Endothelial cell of umbilical vein (primary cell): ENCODE measurements around the gene PDE8B. TPM values are rescaled to one million over a fixed set of nuclear protein-coding genes. Genes with fewer than 3 reads are reported as not detected.

Experiments used
- BruUV-seq: library from RNA; stranded (reverse); fragments of 400-500 nt; replicated peaks from 2 replicates; lab custom pipeline; 2021; lab: Mats Ljungman, UMichigan
- CTCF ChIA-PET: fragments of 300-600, 350-600 bp; sonication (Branson Sonifier 250); formaldehyde crosslinking; loops from one replicate; lab custom pipeline; 2021; ENCODE audit warnings: antibody characterized with exemption, inconsistent platforms; lab: Charles Lee
- POLR2A ChIA-PET: fragments of 300-600, 350-600 bp; sonication (Branson Sonifier 250); formaldehyde crosslinking; loops from one replicate; lab custom pipeline; 2021; ENCODE audit warnings: antibody characterized with exemption, inconsistent platforms; lab: Charles Lee
- DNase-seq: peaks from one replicate; pipeline ENCODE4 v3.0.0-alpha.2; 2011; ENCODE audit warnings: low read depth, low spot score
- FAIRE-seq: peaks from 2 replicates; lab custom pipeline; 2011; peaks lifted over from hg19 to GRCh38; lab: Jason Lieb, UNC
- H2AFZ ChIP-seq: 2 replicates; pipeline ENCODE4 v1.6.0; 2012; ENCODE audit warnings: low read depth, low read length, control low read depth, inconsistent platforms
- H3K27ac ChIP-seq: 2 replicates; pipeline ENCODE4 v1.5.1; 2011; ENCODE audit warnings: low read depth, mild to moderate bottlenecking, control low read depth, low read length, moderate library complexity; ENCODE audit not compliant: insufficient read depth
- H3K27me3 ChIP-seq, 2 experiments: 2 replicates each; pipeline versions ENCODE4 v1.6.0 to v1.6.1; 2011; ENCODE audit warnings: low read length in 2 of 2, mixed read lengths in 1 of 2; ENCODE audit not compliant: control insufficient read depth in 2 of 2, insufficient read depth in 2 of 2
- H3K36me3 ChIP-seq, 2 experiments: 2 replicates in 1 of 2; 3 replicates in 1 of 2; pipeline ENCODE4 v1.5.1; 2011; ENCODE audit warnings: low read length in 2 of 2, mild to moderate bottlenecking in 1 of 2, moderate library complexity in 1 of 2; ENCODE audit not compliant: control insufficient read depth in 2 of 2, insufficient read depth in 2 of 2; ENCODE audit errors: extremely low read depth in 1 of 2
- H3K4me1 ChIP-seq: 3 replicates; pipeline ENCODE4 v1.5.1; 2011; ENCODE audit warnings: mild to moderate bottlenecking, low read length; ENCODE audit not compliant: control insufficient read depth, insufficient read depth; ENCODE audit errors: extremely low read depth
- H3K4me2 ChIP-seq: 2 replicates; pipeline ENCODE4 v1.6.1; 2011; ENCODE audit warnings: low read length, control low read depth, mixed read lengths; ENCODE audit not compliant: insufficient read depth
- H3K4me3 ChIP-seq, 3 experiments: fragments of 200-600 bp in 1 of 3; sonication (generic), shearing (Covaris generic) in 1 of 3; replicated peaks in 1 of 3; 2 replicates each; pipeline ENCODE4 v1.5.1; 2011 to 2016; ENCODE audit warnings: control low read depth in 3 of 3, low read length in 3 of 3, mild to moderate bottlenecking in 2 of 3, inconsistent platforms in 1 of 3, low read depth in 1 of 3, moderate library complexity in 1 of 3; ENCODE audit not compliant: insufficient read depth in 1 of 3
- H3K79me2 ChIP-seq: 2 replicates; pipeline ENCODE4 v1.6.0; 2012; ENCODE audit warnings: low read length, inconsistent platforms; ENCODE audit not compliant: control insufficient read depth, insufficient read depth
- H3K9ac ChIP-seq: replicated peaks from 2 replicates; pipeline ENCODE3; 2011; ENCODE audit warnings: low read length, control low read depth; ENCODE audit not compliant: insufficient read depth; ENCODE audit errors: extremely low read depth
- H3K9me1 ChIP-seq: replicated peaks from 3 replicates; pipeline ENCODE4 v1.6.0; 2011; ENCODE audit warnings: mild to moderate bottlenecking, low read length; ENCODE audit not compliant: control insufficient read depth, insufficient read depth; ENCODE audit errors: extremely low read depth
- H3K9me3 ChIP-seq: replicated peaks from 2 replicates; pipeline ENCODE4 v1.5.1; 2012; ENCODE audit warnings: low read length, inconsistent platforms; ENCODE audit not compliant: control insufficient read depth, insufficient read depth
- H4K20me1 ChIP-seq: replicated peaks from 2 replicates; pipeline ENCODE3; 2011; ENCODE audit warnings: mild to moderate bottlenecking, low read length; ENCODE audit not compliant: control insufficient read depth, insufficient read depth; ENCODE audit errors: extremely low read depth
- EZH2 ChIP-seq: IDR thresholded peaks from 2 replicates; pipeline ENCODE4 v1.6.1; 2012; ENCODE audit warnings: borderline replicate concordance, low read depth, mild to moderate bottlenecking, moderate library complexity, low read length, inconsistent platforms; ENCODE audit not compliant: severe bottlenecking
- FOS ChIP-seq: IDR thresholded peaks from 2 replicates; pipeline ENCODE4 v1.6.1; 2011; ENCODE audit warnings: mild to moderate bottlenecking, low read length, moderate library complexity, borderline replicate concordance; ENCODE audit not compliant: insufficient read depth
- GATA2 ChIP-seq: IDR thresholded peaks from 2 replicates; pipeline ENCODE4 v1.7.0; 2011; ENCODE audit warnings: low read depth, mild to moderate bottlenecking, moderate library complexity, mixed read lengths, low read length; ENCODE audit not compliant: insufficient read length, insufficient read depth
- JUN ChIP-seq: IDR thresholded peaks from 2 replicates; pipeline ENCODE4 v1.6.1; 2011; ENCODE audit warnings: borderline replicate concordance, low read depth; ENCODE audit not compliant: insufficient read length, insufficient read depth
- MYC ChIP-seq: IDR thresholded peaks from one replicate; pipeline ENCODE4 v1.6.1; 2011; ENCODE audit warnings: mild to moderate bottlenecking, low read depth, low read length
- POLR2A ChIP-seq: IDR thresholded peaks from 2 replicates; pipeline ENCODE4 v1.6.1; 2012; ENCODE audit warnings: low read depth, mild to moderate bottlenecking, control low read depth, low read length
- POLR2AphosphoS5 ChIP-seq: IDR thresholded peaks from 2 replicates; pipeline ENCODE4 v1.6.1; 2012; ENCODE audit warnings: low read depth, mild to moderate bottlenecking, control low read depth, low read length, moderate library complexity; ENCODE audit not compliant: insufficient read depth
- dilution Hi-C: fragments of 300-500 bp; cut with MboI; formaldehyde crosslinking; loops from one replicate; pipeline ENCODE4 v1.15.0; 2019; ENCODE audit warnings: low sequenced_read_pairs; ENCODE audit not compliant: extremely low pct_ligation_motif_present
- intact Hi-C: fragments of 100-400 bp; cut with micrococcal nuclease; formaldehyde crosslinking; loops from one replicate; pipeline ENCODE4 v1.10.0; 2022
- polyA plus RNA-seq, 4 experiments: library from polyadenylated mRNA; depleted of rRNA in 3 of 4; stranded (reverse) in 3 of 4; unstranded in 1 of 4; fragments of >200 nt; gene quantifications; 2 replicates each; pipeline versions ENCODE4 v1.2.1 to v1.2.3, GENCODE V29; 2011 to 2012; ENCODE audit warnings: missing spikeins in 1 of 4
- total RNA-seq: library from RNA; stranded (reverse); gene quantifications from 2 replicates; pipeline ENCODE4 v1.2.3, GENCODE V29; 2021
- TF ChIP-seq, protein P1 (sequence below), 2 donors: IDR thresholded peaks; 1 replicate in 1 of 2; 2 replicates in 1 of 2; pipeline ENCODE4 v1.5.1; 2011; ENCODE audit warnings: low read length in 2 of 2, mild to moderate bottlenecking in 2 of 2, moderate library complexity in 2 of 2, control low read depth in 1 of 2, inconsistent platforms in 1 of 2, low read depth in 1 of 2; ENCODE audit not compliant: insufficient read depth in 1 of 2; ENCODE audit errors: extremely low read depth in 1 of 2
- TF ChIP-seq, protein P2 (sequence below): IDR thresholded peaks from 2 replicates; pipeline ENCODE4 v1.6.1; 2011; ENCODE audit not compliant: insufficient read depth, insufficient read length

Gene PDE8B
- total and polyA plus RNA-seq, 2 donors (not counting 3 experiments of a cell fraction or from before 2014, with no cell fraction given) = not detected

DNA sequence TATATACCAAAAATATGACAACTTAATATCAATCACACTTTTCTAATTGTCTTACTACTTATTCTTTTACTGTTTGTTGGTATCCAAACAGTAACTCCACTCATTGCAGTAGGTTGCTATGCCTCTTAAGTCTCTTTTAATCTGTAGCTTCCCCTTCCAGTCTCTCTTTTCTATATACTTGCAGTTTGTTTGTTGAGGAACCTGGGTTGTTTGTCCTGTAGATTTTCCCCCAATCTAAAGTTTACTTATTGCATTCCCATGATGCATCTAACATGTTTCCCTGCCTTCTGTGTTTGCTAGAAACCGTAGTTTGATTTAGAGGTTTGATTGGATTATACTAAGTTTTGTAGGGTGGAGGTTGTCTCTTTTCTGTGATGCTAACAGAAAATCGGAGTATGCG, 10.6 kb downstream of the PDE8B start:
- no peak for FAIRE-seq
- DNase-seq = no peak
- H3K9ac ChIP-seq = no peak overlapping the region
- ChIA-PET POLR2A (interaction anchor here (0.5 kb wide), 1 partner anchor 39 kb away, joined by 3 read pairs; no protein-coding TSS in a partner anchor), CTCF (interaction anchor here (1.2 kb wide), 1 partner anchor 14 kb away, joined by 3 read pairs; no protein-coding TSS in a partner anchor)
- no peaks in the 10 kb centered on the region for H3K4me1 ChIP-seq
- no peak overlapping the region for H3K4me2 ChIP-seq
- TF ChIP-seq POLR2AphosphoS5 = no peak
- no peak for TF ChIP-seq MYC
- no peak for TF ChIP-seq EZH2
- TF ChIP-seq, protein P1, sequence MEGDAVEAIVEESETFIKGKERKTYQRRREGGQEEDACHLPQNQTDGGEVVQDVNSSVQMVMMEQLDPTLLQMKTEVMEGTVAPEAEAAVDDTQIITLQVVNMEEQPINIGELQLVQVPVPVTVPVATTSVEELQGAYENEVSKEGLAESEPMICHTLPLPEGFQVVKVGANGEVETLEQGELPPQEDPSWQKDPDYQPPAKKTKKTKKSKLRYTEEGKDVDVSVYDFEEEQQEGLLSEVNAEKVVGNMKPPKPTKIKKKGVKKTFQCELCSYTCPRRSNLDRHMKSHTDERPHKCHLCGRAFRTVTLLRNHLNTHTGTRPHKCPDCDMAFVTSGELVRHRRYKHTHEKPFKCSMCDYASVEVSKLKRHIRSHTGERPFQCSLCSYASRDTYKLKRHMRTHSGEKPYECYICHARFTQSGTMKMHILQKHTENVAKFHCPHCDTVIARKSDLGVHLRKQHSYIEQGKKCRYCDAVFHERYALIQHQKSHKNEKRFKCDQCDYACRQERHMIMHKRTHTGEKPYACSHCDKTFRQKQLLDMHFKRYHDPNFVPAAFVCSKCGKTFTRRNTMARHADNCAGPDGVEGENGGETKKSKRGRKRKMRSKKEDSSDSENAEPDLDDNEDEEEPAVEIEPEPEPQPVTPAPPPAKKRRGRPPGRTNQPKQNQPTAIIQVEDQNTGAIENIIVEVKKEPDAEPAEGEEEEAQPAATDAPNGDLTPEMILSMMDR (IDR thresholded peaks at IDR 0.05; ENCODE audit: extremely low read depth in 1 of 2, insufficient read depth in 1 of 2, low read depth in 1 of 2, low read length in 2 of 2) = no peak
- no peak for TF ChIP-seq FOS
- TF ChIP-seq, protein P2, sequence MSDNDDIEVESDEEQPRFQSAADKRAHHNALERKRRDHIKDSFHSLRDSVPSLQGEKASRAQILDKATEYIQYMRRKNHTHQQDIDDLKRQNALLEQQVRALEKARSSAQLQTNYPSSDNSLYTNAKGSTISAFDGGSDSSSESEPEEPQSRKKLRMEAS = no peak
- TF ChIP-seq GATA2 = no peak
- no peak for TF ChIP-seq POLR2A
- TF ChIP-seq JUN = no peak
- H3K4me3 ChIP-seq = no peak overlapping the region
- H3K9me3 ChIP-seq = no peaks in the 10 kb centered on the region
- intact Hi-C loops (no loop called here), dilution Hi-C loops (no loop called here)
- H3K79me2 ChIP-seq = no peaks in the 10 kb centered on the region
- no peaks in the 10 kb centered on the region for H3K9me1 ChIP-seq
- peaks cover 3 to 7% of the 10 kb centered on the region in 2 experiments for H3K27me3 ChIP-seq
- no peak overlapping the region for H3K27ac ChIP-seq
- BruUV-seq = no TSS peak
- H3K36me3 ChIP-seq = no peaks in the 10 kb centered on the region
- no peaks in the 10 kb centered on the region for H4K20me1 ChIP-seq
- no peak overlapping the region for H2AFZ ChIP-seq
